Stimulated activated CD8-positive, alpha-beta memory T cell treated with anti-CD3 and anti-CD28 coated beads, Interleukin-15, amount 100 ng/mL, for 1 hour (primary cell): ENCODE results near the gene KCTD18.
A peak's percentile ranks its signal among the peaks of the same experiment; 100 is the strongest.

Experiments used
- DNase-seq: peaks from one replicate; pipeline ENCODE4 v3.0.0-alpha.2; 2020; ENCODE audit warnings: low read depth

Gene KCTD18

GRCh38 chr2:200509612-200510433, at the start of gene KCTD18:
Gene KCTD18 (minus strand): TSS chr2:200510068. CDS start chr2:200507016, 3,052 bp downstream.
- DNase-seq: peak; percentile 88

DNA sequence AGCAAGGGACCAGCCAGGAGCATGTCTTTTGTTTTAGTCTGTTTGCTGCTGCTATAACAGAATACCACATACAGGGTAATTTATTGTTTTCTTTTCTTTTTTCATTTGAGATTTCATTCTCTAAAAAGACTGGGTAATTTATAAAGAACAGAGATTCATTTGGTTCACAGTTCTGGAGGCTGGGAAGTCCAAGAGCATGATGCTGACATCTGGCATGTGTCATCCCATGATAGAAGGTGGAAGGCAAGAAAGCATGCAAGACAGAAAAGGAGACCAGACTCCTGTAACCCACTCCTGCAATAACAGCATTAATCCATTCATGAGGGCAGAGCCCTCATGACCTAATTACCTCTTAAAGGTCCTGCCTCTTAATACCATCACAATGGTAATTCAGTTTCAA, 30.9 kb upstream of the KCTD18 start:
- no peak for DNase-seq

DNA sequence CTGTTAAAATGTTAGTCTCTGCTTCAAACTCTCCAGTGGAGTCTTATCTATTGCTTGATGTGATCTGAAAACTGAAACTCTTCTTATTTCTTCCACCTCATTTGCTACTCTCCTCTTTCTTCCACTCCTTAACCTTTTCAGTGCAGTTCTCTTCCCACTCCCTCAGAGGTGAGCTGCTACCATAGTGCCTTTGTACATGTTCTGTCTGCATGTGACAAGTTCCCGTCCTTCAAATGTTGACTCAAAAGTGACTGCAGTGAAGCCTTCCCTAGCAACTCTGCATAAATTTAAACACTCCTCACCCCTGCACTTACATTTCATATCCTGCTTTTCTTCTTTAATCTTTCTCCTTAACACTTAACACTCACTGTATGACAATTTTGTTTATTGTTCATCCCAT, 28.3 kb upstream of the KCTD18 start:
- DNase-seq: no peak

GRCh38 chr2:200534572-200534971, 24.7 kb upstream of the KCTD18 start:
- DNase-seq: no peak

GRCh38 chr2:200533754-200534153, 23.9 kb upstream of the KCTD18 start:
- no peak for DNase-seq

- no peak for DNase-seq
Observed at GRCh38 chr2:200528228-200528627, 18.4 kb upstream of the KCTD18 start.

DNA sequence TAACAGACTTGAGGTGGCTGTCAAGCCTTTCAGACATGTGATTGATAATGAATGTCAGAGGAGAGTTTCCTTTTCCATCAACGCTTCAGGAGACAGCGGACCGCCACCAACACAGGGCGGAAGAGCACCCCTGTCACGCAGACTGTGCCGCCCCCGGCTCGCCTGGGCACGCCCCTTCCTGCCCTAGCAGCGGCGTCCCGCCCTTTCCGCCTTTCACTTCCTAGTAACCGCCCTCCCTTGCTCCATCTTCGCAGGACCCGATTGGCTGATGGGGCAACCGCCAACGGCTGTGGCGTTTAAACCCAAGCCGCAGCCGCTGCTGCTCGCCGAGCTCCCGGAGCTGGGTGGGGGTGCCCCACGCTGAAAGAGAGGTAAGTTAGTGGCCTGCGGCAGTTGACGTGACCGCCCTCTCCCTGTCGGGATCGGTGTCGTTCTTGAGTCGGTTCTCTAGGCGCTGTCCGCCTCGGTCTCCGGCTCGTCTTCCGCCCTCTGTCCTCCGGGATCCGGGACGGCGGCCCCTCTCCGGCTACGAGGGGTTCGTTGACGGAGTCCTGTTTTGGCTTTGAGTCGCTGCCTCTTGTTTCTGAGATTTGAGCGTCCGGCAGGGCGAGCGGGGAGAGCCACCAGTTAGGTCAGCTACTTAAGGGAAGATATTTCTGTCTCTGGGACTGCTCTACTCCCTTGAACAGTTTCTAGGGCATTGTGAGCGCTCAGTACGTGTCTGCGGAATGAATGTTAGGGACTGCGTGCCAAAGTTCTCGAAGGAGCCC, 16.2 kb upstream of the KCTD18 start, which contains the start of gene SGO2:
Gene SGO2 (plus strand): TSS at position 326 of the 770 bp plus-strand sequence. CDS start 6,769 bp downstream, outside the sequence.
- peak; percentile 90 for DNase-seq

GRCh38 chr2:200525551-200525881, 15.6 kb upstream of the KCTD18 start:
- no peak for DNase-seq

DNA sequence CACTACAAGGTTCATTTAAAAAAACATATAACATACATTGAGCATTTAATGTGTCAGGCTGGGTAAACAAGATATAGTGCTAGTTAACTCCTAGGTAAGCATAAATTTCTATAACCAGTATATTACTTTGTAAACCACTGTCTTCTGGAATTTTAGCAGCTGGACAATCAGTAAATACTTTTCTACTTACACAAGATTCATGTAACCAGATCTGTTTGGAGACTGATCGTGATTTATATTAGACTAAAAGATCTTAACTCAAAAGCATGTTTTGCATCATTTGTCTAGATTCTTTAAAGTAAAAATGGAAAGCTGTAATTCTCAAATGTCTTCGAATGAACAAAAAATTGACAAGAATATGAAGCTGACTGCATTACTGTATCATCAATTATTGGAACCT, 15.2 kb upstream of the KCTD18 start:
- DNase-seq: no peak

DNA sequence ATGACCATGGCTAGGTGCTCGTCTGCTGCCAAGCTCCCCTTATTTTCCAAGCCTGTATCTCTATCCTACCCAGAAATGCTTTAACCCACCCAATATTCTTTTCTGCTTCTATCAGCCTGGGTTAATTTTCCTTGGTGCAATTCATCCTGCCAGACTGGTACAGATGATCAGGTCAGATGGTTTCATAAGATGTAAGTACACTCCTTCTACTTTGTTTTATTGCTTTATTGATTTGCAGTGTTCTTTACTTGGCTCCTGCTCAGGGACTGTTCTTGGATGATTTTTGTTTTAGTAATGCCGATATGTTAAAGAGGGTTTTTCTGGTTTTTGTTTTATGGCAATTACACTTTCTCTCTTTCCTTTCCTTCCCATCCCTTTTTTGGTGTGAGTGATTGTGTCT, 13.7 kb upstream of the KCTD18 start:
- DNase-seq: no peak

GRCh38 chr2:200523158-200523557, 13.3 kb upstream of the KCTD18 start:
- no peak for DNase-seq

DNA sequence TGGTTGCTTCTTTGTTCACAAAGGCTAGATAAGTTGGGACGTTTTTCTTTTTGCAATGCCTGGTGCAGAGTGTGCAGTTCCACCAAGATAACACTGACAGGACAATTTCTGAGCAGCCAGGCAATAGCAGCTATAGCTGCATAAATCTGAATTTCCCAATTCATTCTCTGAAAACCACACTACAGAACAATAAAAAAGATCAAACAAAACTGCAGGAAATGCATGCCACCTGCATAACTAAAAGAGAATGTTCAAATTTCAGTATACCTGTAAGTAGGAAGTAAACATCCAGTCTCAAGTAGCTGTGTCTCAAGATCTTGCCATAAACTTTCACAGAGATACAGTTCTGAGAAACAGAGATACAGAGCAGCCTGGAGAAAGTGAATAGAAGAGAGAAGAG, 5.3 kb upstream of the KCTD18 start:
- no peak for DNase-seq

DNA sequence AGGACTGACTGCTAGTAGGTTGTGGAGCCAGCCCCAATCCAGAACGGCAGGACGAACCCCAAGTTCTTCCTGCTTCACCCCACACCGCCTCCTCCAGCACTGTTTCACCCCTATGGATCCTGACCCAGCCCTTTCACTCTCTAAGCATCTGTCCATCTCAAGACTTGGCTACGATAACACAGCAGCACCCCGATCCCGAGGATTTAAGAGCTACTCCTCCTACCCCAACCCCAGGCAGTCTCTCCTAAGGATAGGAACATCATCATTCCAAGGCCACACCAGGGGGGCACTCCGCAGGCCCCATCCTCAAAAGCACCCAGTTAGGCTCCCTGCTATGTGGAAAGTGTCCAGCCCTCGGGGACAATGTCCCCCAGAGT, 645 bp downstream of the KCTD18 start:
- DNase-seq: no peak

DNA sequence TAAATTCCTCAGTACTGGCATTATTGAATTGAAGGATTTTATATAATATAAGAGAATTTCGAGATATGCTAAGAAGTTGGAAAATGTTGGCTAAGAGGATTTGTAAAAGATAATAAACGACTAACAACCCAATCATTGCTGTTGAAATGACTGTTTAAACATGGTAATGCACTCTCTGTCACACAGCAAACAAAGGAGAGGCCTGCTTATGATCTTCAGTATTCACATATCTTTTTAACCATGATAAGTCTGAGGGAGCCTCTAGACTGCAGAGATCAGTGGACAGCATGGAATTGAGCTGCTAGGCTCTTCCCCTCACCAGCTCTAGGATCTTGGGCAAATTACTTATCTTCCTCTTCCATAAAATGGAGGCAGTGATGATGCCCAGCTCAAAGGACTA, 2.7 kb downstream of the KCTD18 start:
- DNase-seq: no peak

DNA sequence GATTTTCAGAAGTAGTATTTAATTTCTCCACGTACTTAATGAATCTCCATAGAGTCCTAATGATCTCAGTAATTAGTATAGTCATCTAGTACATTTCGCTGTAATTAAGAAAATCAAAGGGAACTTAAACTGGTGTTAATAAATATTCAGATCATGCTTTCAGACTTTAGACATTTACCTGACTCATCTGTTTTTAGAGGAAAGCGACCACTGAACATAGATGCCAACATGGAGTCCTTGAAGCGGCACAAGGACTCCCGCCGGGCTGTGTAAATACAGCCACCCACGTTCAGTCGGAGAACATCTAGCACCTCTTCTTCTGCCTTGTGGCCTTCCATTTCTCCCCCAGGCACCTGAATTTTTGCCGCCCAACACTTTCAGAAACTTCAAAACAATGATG, 3.2 kb downstream of the KCTD18 start:
- no peak for DNase-seq

DNA sequence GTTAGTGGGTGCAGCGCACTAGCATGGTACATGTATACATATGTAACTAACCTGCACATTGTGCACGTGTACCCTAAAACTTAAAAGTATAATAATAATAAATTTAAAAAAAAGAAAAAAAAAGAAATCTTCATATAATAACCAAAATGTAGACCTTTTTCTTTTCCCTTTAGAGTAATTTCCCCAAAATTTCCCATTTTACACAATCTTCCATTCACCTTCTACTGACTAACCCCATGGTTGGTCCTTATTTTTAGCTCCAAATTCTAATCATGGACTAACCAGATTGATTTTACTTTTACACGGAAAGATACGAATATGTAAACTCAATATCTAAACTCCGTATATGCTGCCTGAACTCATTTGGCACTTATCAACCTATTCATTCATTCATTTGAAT, 7.7 kb downstream of the KCTD18 start:
- DNase-seq: no peak

GRCh38 chr2:200498402-200499162, 11.3 kb downstream of the KCTD18 start:
- DNase-seq: no peak

DNA sequence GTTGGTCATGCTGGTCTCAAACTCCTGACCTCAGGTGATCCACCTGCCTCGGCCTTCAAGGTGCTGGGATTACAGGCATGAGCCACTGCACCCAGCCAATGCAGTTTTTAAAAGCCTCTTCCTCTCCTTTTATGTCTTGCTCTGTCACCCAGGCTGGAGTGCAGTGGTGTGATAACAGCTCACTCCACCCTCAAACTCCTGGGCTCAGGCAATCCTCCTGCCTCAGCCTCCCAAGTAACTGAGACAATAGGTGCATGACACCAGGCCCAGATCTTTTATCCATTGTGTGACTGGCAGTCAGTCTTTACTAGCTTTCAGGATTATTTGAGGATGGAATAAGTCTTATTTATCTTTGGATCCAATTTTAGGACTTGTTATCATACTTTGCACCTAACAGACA, 13.2 kb downstream of the KCTD18 start:
- no peak for DNase-seq

DNA sequence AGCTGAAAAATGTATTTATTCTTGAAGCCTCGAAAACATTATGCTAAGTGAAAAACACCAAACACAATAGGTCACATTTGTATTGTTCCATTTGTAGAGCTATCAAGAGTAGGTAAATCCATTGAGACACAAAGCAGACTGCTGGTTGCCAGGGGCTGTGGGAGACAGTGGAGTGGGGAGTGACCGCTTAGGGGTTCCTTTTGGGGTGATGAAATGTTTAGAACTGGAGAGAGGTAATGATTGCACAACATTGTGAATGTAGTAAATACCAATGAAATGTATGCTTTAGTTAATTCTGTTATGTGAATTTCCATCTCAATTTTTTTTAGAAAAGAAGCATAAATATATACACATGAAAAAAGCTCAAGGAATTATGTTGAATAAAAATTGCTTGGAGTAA, 15.8 kb downstream of the KCTD18 start:
- no peak for DNase-seq

DNA sequence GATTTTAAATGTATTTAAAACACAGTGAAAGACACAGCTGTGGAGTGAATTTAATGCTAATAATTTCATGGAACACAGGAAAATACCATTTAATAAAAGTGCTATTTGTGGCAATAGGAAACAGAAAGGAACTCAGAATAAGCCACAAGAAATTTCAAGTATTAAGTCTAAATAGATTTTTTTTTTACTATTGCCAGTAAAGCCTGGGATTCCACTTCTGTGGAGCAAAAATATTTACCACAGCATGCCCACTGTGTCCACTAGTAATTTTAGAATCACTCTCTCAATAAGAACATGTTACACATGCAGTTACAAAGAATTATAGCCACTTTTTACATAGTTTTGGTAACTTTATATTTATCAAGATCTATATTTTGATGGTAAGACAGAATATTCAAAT, 17.2 kb downstream of the KCTD18 start:
- DNase-seq: no peak

DNA sequence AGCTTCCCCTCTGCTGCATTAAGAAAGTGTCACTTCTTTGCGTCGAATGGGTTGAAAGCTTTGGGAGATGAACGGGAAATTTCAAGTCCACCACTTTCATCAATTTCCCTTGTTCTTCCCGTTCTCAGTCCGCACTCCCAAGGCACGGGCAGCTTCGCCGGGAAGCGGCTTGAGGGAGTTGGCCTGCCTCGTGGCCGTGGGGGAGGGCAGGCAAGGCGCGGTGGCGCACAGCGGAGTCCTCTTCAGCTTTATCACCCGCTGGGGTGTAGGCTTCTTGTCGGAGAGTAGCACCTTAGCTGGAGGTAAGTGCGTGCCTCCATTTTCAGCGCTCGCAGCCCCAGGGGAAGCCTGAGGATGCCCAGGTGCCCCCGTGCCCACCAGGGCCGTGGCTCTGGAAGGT, 19.9 kb downstream of the KCTD18 start:
- DNase-seq: no peak

DNA sequence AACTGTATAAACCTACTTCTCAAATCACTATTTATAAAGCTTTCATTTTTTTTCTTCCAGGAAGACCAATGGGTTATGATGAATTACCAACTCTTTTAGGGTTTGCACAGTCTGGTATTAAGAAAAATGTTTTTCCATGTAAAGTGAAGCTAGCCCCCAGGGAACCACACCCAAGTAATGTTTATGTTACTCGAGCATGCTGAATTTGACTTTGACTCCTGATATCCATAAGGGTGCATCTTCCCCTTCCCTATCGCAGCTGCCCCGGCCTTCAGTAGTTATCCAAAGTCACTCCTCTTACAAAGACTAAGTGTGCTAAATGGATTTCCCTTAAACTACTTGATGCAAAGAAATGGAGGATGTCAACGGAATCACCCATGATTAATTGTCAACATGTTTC, 21.7 kb downstream of the KCTD18 start:
- no peak for DNase-seq

DNA sequence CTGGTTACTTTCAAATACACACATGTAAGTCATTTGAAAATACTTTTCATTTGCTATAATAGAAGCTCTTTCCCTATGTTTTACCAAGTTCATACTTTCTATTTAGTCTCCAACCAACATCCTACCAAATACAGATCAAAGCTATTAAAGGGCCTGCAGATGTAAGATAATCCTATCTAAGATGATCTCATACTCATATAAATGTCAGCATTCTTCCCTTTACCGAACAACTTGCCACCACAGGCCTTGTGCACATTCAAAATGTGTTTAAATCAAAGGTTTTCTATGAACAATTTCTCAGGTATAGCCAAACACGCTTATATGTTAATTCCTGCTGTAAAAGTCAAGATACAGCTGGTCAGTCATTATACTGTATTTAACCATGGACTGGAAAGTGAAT, 23.3 kb downstream of the KCTD18 start:
- no peak for DNase-seq
